ENCODE measurements around the gene PUM1. TPM values are rescaled to one million over a fixed set of nuclear protein-coding genes. Genes with fewer than 3 reads are reported as not detected.

PUM1 gene
- total and polyA plus RNA-seq, 10 of the 15 experiments (the other 5 are each of a cell fraction or from before 2014, with no cell fraction given), result 21.4 to 75.3 (median 42.4) TPM

GRCh38 chr1:30952098-30952497 is 113.4 kb downstream of the PUM1 start:
- in situ Hi-C loops (cut with MboI), result no loop called here
- Histone ChIP-seq H3K79me2 (ENCODE audit: control insufficient read depth, insufficient read depth, low read length) (no peaks in the 10 kb centered on the region), H3K27me3 (replicated peaks in 1 of 2; ENCODE audit: control insufficient read depth in 2 of 2, insufficient read depth in 2 of 2, low read length in 1 of 2) (no peaks in the 10 kb centered on the region), H3K9me3 (replicated peaks; ENCODE audit: control insufficient read depth, insufficient read depth, low read length) (no peaks in the 10 kb centered on the region), H3K9ac (ENCODE audit: control insufficient read depth, insufficient read depth, low read length) (no peak overlapping the region), H3K4me2 (ENCODE audit: control insufficient read depth, insufficient read depth) (no peak overlapping the region), H2AFZ (ENCODE audit: control insufficient read depth, low read depth, low read length) (no peak overlapping the region), H3K4me1 (ENCODE audit: control insufficient read depth, insufficient read depth, low read length) (no peaks in the 10 kb centered on the region), H4K20me1 (ENCODE audit: control insufficient read depth, insufficient read depth) (no peaks in the 10 kb centered on the region), H3K36me3 (ENCODE audit: control insufficient read depth in 2 of 2, insufficient read depth in 2 of 2, low read length in 1 of 2) (peaks cover 16 to 51% of the 10 kb centered on the region in 2 experiments), H3K27ac (ENCODE audit: control insufficient read depth, insufficient read depth) (no peak overlapping the region), H3K4me3 (no peak overlapping the region)
- ChIA-PET POLR2A (interaction anchor here (1.1 kb wide), 1 partner anchor 18 kb away, joined by 3 read pairs; no protein-coding TSS in a partner anchor), SMC1A (ENCODE audit: uncharacterized antibody, unreplicated experiment) (no interaction called here), RAD21 (ENCODE audit: unreplicated experiment) (no interaction called here), CTCF (interaction anchor here (1.4 kb wide), 1 partner anchor 10 kb away, joined by 3 read pairs; no protein-coding TSS in a partner anchor)
- FAIRE-seq (no peak), ATAC-seq (no peak), DNase-seq (ENCODE audit: low read depth, low spot score) (no peak)
- TF ChIP-seq ESRRA (IDR thresholded peaks at IDR 0.05; ENCODE audit: low read length), result no peak
- TF ChIP-seq, protein P1, sequence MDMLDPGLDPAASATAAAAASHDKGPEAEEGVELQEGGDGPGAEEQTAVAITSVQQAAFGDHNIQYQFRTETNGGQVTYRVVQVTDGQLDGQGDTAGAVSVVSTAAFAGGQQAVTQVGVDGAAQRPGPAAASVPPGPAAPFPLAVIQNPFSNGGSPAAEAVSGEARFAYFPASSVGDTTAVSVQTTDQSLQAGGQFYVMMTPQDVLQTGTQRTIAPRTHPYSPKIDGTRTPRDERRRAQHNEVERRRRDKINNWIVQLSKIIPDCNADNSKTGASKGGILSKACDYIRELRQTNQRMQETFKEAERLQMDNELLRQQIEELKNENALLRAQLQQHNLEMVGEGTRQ (IDR thresholded peaks at IDR 0.05; ENCODE audit: borderline replicate concordance, low read depth, low read length), result no peak
- TF ChIP-seq, protein P2, sequence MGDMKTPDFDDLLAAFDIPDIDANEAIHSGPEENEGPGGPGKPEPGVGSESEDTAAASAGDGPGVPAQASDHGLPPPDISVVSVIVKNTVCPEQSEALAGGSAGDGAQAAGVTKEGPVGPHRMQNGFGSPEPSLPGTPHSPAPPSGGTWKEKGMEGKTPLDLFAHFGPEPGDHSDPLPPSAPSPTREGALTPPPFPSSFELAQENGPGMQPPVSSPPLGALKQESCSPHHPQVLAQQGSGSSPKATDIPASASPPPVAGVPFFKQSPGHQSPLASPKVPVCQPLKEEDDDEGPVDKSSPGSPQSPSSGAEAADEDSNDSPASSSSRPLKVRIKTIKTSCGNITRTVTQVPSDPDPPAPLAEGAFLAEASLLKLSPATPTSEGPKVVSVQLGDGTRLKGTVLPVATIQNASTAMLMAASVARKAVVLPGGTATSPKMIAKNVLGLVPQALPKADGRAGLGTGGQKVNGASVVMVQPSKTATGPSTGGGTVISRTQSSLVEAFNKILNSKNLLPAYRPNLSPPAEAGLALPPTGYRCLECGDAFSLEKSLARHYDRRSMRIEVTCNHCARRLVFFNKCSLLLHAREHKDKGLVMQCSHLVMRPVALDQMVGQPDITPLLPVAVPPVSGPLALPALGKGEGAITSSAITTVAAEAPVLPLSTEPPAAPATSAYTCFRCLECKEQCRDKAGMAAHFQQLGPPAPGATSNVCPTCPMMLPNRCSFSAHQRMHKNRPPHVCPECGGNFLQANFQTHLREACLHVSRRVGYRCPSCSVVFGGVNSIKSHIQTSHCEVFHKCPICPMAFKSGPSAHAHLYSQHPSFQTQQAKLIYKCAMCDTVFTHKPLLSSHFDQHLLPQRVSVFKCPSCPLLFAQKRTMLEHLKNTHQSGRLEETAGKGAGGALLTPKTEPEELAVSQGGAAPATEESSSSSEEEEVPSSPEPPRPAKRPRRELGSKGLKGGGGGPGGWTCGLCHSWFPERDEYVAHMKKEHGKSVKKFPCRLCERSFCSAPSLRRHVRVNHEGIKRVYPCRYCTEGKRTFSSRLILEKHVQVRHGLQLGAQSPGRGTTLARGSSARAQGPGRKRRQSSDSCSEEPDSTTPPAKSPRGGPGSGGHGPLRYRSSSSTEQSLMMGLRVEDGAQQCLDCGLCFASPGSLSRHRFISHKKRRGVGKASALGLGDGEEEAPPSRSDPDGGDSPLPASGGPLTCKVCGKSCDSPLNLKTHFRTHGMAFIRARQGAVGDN (IDR thresholded peaks at IDR 0.05), result no peak
- TF ChIP-seq NBN (IDR thresholded peaks at IDR 0.05), result no peak
- no peak for TF ChIP-seq PAX5 (IDR thresholded peaks at IDR 0.05; ENCODE audit: borderline replicate concordance, low read depth, low read length)
- TF ChIP-seq CHD2 (IDR thresholded peaks at IDR 0.05; ENCODE audit: borderline replicate concordance, low read depth, low read length), result no peak
- TF ChIP-seq STAT1 (conservative IDR thresholded peaks at IDR 0.05), result no peak
- no peak for TF ChIP-seq IRF3 (IDR thresholded peaks at IDR 0.05)
- TF ChIP-seq, protein P3, sequence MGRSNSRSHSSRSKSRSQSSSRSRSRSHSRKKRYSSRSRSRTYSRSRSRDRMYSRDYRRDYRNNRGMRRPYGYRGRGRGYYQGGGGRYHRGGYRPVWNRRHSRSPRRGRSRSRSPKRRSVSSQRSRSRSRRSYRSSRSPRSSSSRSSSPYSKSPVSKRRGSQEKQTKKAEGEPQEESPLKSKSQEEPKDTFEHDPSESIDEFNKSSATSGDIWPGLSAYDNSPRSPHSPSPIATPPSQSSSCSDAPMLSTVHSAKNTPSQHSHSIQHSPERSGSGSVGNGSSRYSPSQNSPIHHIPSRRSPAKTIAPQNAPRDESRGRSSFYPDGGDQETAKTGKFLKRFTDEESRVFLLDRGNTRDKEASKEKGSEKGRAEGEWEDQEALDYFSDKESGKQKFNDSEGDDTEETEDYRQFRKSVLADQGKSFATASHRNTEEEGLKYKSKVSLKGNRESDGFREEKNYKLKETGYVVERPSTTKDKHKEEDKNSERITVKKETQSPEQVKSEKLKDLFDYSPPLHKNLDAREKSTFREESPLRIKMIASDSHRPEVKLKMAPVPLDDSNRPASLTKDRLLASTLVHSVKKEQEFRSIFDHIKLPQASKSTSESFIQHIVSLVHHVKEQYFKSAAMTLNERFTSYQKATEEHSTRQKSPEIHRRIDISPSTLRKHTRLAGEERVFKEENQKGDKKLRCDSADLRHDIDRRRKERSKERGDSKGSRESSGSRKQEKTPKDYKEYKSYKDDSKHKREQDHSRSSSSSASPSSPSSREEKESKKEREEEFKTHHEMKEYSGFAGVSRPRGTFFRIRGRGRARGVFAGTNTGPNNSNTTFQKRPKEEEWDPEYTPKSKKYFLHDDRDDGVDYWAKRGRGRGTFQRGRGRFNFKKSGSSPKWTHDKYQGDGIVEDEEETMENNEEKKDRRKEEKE (IDR thresholded peaks at IDR 0.05), result no peak
- TF ChIP-seq CREB1 (IDR thresholded peaks at IDR 0.05; ENCODE audit: low read depth), result no peak
- no peak for TF ChIP-seq HSF1 (IDR thresholded peaks at IDR 0.05; ENCODE audit: low read depth, low read length)
- BruUV-seq (replicated peaks), result no TSS peak
- 59% methylated on average over 5 of the region's 5 CpGs for WGBS (ENCODE audit: insufficient coverage, insufficient replicate concordance, low lambda C conversion rate, missing lambda C conversion rate)
- intact Hi-C loops (cut with micrococcal nuclease; ENCODE audit: unreplicated experiment), result no loop called here

Data from GM12878 (cell line).